ENCODE results near the gene CWC27.

GRCh38 chr5:64972591-64972990, 203.9 kb downstream of the CWC27 start:
- no peak for TF ChIP-seq CTCF (conservative IDR thresholded peaks at IDR 0.05; ENCODE audit: low read length)
- no peak for TF ChIP-seq EZH2phosphoT487 (IDR thresholded peaks at IDR 0.05; ENCODE audit: borderline replicate concordance)
